ENCODE measurements around the gene ARID3B. TPM values are rescaled to one million over a fixed set of nuclear protein-coding genes. Genes with fewer than 3 reads are reported as not detected.
"Not testable (repeated sequence)": the region's sequence is repeated elsewhere in the genome, so short reads cannot be mapped to it uniquely, and the experiment has no call there.

ARID3B gene
- total RNA-seq, 1 experiment from 2014 or later, result 2.0 TPM

DNA sequence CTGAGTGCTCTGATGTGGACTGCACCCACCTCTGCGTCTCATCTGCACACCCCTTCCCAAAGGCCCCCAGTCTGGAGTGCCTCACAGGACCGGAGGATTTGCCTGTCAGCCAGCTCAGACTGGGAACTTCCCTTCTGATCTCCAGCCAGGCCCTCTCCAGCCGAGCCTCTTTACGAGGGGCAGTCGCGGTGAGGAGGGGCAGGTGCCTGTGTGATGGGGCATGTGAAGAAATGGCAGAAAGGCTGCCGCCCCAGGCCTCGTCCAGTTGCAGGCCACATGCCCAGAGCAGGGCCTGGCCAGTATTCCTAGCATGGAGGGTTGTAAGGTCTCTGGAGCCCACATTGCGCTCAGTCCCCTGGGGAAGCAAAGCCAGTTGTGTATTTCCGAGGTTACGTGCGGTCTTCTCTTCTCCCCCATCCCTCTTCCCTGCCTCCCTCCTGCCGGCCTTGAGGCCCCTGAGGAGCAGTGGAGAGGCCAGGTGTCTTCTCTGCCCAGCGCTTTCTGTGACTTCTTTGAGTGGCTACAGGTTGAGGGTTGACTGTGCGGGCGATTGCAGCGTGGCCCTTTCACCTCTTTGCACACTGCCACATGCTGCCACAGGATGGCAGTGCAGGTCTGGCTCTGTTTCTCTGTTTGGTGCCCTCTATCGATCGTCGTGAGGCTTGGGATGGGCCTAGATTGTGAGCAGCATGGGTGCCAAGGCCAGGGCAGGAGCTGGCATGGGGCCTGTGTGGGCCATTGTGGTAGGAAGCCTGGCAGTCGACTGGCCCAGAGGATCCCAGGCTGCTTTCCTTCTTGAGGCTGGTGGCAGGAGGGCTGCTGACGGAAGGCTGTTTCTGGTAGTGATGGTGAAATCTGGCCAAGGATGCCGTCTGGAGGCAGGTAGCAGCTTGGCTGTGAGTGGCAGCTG, 79.9 kb downstream of the ARID3B start:
- DNase-seq (ENCODE audit: low read depth), result peak; percentile 46

DNA sequence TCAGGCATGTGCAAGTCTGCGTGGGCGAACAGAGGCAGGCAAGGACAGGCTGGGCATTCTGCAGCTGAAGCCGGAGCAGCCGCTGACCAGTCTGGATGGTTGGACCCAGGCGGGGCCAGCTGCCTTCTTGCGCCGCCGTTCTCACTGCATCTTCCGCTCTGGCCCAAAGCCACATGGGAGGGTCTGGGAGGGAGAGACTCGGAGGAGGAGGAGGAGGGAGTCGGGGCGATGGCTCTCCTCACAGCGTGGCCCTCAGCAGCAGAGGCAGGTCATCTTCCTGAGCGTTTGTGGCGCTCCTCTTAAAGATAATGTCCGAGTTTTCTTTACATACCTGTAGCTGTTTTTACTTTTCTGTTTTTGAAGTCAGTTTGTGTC, 80.5 kb downstream of the ARID3B start:
- no peak for DNase-seq (ENCODE audit: low read depth)

DNA sequence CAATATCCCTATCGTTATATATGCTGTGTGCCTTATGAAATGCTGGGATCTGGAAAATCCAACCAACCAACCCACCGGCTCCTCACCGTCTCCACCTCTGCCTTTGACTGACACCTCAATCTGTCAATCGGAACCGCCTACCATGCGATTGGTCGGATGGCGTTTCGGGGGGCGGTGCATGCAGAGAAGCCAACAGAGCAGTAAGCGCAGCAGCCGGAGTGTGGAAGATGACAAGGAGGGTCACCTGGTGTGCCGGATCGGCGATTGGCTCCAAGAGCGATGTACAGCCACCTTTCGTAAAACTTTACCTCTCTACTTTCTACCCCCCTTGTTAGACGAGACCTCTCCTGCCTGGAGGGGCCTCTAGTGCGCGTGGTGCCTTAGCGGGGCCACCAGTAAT, 80.9 kb downstream of the ARID3B start:
- DNase-seq (ENCODE audit: low read depth), result no peak

DNA sequence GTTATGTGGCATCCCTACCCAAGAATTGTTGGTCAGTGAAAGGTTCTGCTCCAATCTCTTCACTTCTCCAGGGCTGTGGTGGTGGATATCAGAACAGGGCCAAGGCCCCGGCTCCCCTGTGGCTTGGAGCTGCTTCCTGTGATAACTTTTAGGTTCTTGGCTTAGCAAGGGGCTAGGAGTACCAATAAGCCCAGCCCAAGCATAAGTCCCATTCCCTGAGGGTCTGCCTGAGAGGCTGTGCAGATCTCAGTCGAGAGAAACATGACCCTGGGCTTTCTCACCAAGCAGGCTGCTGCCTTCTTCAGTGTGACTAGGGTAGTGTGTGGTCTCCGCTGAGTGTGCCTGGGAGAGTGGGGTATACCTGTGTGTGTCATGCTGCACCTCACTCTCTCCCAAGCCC, 81.7 kb downstream of the ARID3B start:
- no peak for DNase-seq (ENCODE audit: low read depth)

DNA sequence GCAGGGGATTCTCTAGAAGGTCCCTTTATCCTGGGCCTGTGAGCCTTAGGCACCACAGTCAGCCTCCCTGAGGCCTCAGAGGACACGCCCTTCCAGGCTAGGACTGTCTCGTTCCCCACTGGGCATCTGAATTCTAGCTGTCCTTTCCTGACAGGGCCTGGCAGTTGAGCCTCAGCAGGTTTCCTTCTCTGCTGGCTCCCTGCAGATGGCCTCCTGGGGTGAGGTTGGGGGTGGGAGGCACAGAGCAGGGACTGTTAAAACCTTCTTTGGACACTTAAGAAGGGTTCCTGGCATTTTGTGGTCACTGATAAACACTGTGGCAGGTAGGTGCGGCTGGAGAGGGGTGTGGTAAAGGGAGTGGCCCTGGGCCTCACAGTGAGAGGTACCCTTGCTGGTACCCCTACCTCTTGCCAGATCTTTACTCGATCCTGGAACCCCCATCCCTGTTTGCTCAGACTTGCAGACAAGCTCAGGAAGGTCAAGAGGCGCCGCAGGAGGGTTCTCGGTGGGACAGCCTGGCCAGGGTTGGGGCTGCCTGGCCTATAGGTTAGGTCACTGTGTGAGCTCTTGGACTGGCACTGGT, 83.1 kb downstream of the ARID3B start:
- no peak for DNase-seq (ENCODE audit: low read depth)

DNA sequence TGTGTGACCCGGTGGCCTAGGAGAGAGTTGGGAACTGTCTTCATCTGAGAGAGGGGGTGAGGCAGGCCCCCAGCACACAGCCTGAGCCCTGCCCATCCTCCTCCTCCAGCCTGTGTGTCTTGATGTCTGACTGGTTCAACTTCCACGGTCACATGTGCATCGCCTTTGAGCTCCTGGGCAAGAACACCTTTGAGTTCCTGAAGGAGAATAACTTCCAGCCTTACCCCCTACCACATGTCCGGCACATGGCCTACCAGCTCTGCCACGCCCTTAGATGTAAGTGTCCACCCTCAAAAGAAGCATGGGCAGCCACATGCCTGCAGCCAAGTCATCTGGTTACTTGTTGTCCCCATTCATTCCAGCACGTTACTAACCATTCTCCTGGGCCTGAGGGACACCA, 84.7 kb downstream of the ARID3B start:
- DNase-seq (ENCODE audit: low read depth), result no peak

DNA sequence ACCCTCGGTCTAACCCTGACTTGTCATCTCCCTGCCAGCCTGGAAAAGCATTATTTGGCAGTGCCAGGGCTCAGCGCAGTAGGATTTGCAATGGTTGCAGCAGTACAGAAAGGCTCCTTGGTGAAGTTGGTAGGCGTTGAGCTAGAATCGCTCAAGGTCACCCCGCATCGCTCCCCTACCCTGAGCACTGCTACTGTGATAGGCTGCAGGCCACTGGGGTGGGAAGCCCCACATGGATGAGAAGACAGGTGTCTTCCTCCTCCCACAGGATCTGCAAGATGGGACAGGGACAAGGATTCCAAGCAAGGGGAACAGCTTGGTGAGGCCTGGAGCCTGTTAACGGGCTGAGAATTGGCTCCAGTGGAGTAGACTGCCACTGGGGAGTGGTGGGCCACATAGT, 85.3 kb downstream of the ARID3B start:
- DNase-seq (ENCODE audit: low read depth), result no peak

DNA sequence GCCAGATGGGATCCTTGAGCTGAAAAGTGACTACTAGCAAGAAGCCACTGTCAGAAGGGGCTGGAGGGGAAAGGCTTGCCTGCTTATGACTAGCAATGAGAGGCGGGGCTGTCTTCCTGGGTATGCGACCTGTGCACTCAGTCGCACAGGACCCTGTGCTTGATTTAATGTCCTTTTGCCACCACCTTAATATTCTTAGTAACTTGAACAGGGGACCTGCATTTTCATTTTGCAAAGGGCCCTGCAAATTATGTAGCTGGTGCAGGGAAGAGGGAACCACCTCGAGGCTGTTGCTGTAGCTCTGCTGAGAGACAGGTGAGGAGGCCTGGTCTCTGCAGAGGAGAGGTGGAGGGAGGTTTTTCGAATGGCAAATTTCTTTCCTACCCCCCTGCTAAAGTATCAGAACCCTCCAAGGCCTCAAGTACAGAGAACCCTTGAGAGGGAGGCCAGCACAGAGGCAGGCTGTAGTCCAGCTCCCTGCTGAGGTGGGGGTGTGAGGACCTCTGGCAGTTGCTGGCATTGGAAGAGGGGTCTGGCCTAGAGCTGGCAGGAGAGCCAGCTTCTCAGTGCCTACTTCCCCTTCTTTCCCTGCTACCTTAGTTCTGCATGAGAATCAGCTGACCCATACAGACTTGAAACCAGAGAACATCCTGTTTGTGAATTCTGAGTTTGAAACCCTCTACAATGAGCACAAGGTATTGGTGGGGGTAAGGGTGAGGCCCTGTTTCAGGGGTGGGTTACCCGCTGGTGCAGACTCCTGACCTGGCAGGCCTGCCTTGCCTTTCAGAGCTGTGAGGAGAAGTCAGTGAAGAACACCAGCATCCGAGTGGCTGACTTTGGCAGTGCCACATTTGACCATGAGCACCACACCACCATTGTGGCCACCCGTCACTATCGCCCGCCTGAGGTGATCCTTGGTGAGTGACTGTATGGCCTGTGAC, 86.0 kb downstream of the ARID3B start:
- no peak for DNase-seq (ENCODE audit: low read depth)

DNA sequence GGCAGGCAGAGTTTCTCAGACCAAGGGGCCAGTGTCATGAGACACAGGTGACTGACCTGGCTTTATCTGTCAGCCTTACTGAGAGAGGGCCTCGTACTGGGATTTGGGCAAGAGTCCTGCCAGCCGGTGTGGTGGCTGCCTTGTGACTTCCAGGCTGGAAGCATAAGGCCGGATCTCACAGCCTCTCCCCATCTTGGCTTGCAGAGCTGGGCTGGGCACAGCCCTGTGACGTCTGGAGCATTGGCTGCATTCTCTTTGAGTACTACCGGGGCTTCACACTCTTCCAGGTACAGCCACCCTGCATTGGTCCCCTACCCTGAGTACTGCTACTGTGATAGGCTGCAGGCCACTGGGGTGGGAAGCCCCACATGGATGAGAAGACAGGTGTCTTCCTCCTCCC, 86.7 kb downstream of the ARID3B start:
- no peak for DNase-seq (ENCODE audit: low read depth)

DNA sequence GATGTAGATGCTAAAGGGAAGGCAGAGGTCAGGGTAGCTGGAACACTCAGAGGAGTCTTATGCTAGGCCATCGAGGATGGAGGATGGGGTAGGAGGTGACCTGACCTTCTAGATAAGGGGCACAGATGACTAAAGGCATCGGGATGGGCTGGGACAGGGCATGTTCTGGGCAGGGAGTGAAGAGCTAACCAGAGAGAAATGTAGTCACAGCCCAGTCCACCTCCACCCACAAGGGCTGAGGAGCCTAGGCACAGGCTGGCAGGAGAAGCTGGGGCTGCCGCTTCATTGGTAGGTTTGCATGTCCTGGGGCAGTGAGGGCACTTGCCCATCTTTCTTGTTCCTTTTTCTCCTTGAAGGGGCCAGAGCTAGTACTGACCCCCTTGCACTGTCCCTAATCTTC, 87.2 kb downstream of the ARID3B start:
- no peak for DNase-seq (ENCODE audit: low read depth)

DNA sequence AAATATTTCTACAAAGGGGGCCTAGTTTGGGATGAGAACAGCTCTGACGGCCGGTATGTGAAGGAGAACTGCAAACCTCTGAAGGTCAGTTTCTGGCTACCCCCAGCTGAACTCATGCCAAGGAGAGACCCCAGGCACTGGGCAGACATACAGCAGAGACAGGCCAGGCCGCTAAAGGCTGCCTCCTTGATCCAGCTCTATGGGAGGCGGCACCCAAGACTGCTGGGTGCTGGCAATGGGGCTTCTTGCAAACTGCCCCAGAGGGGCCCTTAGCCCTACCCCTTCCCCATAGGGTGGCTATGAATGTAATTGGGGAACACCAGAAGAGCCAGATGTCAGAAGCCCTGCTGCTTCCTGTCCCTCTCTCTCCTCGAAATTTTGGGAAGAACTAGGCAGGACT, 87.9 kb downstream of the ARID3B start:
- no peak for DNase-seq (ENCODE audit: low read depth)

DNA sequence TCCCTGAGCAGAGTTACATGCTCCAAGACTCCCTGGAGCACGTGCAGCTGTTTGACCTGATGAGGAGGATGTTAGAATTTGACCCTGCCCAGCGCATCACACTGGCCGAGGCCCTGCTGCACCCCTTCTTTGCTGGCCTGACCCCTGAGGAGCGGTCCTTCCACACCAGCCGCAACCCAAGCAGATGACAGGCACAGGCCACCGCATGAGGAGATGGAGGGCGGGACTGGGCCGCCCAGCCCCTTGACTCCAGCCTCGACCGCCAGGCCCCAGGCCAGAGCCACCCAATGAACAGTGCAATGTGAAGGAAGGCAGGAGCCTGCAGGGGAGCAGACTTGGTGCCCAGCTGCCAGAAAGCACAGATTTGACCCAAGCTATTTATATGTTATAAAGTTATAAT, 88.7 kb downstream of the ARID3B start:
- not testable (repeated sequence) for DNase-seq (ENCODE audit: low read depth)

DNA sequence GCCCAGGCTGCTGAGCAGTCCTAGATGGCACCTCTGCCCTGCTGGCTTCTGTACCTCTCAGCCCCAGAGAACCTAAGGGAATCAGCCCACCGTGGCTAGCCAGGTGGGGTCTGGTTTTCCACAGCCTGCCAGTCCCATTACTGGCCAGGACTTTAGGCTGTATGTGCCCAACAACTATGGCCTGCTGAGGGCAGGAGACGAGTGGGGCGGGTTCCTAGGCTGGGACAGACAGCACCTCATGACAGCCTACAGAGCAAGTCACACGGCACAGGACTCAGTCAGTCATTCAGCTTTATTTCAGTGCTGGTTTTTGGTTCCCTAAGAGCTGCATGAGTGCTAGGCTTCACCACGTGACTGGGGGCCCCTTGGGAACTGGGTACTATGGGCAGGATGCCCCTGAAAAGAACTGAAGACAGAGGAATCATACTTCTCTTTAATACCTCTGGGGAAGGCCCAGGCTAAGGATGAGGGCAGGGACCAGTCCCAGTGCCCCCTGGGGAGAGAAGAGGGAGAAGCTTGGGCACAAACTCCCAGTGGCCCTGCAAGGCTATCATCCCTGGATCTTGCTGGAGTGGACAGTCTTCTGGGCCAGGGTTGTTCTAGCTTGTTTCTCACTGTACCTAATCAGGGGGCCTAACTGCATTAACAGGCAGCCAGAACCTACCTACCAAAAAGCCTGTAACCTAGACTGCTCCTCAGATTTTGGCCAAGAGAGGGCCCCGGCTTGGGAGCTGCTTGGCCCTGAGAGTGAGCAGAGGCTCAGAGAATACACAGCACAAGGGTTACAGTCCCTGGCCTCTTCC, 89.5 kb downstream of the ARID3B start:
- no peak for DNase-seq (ENCODE audit: low read depth)

DNA sequence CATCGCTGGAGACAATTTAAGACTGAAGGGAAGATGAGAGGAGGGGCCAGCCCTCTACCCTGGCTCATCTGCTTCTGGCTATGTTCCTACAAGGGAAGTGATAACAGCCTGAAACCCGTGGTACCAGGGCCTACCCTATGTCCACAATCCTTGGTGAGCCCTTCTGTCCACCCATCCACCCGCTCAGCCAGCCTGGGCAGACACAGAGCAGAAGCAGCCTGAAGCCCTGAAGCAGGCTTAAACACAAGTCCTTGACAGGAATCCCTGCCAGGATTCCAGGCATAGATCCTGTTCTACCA, 90.0 kb downstream of the ARID3B start:
- DNase-seq (ENCODE audit: low read depth), result no peak

DNA sequence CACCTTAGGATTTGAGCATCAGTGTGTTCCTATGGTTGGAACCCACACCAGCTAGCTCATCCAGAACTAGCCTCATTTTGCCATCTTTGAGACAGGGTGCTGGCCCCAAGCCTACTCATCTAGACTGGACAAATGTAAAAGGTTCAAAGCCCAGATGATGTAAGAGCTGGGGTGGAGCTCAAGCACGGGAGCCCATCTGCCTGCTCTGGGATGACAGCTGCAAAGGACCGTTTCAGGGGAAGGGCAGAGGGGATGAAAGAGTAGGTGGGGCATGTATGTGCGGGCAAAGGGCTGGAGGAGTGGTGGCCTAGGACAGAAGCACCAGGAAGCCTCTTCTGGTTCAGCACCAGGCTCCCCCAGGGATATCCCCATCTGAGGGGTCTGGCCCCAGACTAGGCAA, 90.4 kb downstream of the ARID3B start:
- DNase-seq (ENCODE audit: low read depth), result peak; percentile 5

DNA sequence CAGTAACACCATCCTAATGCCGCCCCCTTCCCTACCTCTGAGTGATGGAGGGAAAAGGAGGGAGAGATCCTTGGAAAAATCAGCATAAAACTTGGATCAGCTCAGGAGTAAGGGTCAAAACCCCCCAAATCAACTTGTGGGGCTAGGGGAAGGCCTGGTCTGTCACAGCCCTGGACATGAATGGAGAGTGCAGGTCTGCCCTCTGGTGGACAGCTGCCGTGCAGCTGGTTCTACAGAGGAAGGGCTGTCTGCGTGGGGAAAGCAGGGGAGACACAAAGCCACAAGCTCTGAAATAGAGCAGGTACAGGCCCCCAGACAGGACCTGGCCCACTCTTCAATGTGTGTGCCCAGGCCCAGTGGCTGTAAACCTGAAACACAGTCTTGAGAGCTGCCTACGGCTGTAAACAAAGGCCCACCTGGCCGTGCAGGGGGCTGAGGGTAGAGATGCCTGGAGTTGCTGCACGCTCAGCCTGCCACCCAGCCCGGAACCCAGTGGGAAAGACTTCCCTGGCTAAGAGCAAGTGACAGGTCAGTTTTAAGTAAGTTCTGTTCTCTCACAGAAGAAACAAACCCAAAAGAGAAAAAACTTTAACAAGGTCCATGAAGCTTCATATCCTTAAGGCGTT, 91.0 kb downstream of the ARID3B start:
- DNase-seq (ENCODE audit: low read depth), result peak; percentile 47

DNA sequence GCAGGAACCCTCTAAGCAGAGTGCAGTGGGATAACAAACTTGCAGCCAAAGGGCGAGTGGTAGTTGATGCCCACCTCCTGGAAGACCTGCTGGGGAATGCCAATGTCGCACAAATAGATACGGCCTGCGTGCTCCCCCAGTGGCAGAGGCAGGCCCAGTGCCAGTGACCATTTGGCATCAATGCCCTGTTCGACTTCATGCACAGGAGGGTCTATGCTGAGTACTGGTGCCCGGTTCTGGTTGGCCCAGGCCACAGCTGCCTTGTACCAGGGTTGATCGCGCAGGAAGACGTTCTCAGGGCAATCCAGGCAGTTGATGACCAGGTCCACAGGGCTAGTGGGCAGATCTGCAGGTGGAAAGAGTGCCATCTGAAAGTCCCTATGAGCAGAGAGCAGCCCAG, 91.6 kb downstream of the ARID3B start:
- DNase-seq (ENCODE audit: low read depth), result no peak

DNA sequence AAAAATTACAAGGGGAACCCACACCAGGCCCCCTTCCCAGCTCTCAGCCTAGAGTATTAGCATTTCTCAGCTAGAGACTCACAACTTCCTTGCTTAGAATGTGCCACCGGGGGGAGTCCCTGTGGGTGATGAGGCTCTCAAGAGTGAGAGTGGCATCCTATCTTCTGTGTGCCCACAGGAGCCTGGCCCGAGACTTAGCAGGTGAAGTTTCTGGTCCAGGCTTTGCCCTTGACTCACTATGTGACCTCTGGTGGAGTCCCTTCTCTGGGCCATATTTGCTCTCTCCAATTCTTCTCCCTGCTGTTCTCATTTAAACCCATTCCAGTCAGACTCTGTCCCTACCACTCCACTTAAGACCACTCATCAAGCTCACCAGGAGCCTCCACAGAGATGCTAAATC, 92.8 kb downstream of the ARID3B start:
- no peak for DNase-seq (ENCODE audit: low read depth)

DNA sequence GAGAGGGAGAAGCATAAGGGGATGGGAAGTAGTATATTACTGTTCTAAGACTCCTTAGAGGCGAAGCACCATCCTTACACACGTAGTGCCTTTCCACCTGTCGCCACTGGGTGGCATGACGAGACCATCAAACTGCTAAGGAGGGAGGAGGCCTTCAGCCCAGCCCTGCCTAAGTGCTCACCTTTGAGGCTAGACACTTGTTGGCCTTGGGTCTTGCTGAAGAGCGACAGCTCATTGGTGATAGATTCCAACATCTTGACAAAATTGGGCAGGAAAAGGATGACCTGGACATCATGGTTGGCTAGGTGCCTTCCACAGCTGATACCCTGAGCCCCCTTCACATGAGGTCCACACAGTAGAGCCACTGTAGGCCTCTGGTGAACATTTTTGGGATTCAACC, 94.2 kb downstream of the ARID3B start:
- peak; percentile 61 for DNase-seq (ENCODE audit: low read depth)

DNA sequence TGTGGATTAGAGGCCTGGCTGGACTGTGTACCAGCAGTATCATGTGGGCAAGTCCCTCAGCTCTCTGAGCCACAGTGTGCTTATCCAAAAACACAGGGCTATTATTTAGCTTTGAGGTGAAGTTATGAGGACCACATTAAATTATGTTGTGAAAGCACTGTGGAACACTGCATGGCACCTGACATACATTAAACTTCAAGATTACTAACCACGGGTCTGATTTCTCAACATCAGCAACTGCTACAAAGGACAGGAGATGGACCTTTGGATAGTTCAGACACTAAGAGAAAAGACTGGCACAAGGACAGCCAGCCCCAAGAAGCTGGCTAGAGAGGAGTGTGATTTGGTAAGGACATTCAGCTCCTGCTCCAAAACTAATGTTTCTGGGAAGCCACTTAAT, 96.0 kb downstream of the ARID3B start:
- no peak for DNase-seq (ENCODE audit: low read depth)

DNA sequence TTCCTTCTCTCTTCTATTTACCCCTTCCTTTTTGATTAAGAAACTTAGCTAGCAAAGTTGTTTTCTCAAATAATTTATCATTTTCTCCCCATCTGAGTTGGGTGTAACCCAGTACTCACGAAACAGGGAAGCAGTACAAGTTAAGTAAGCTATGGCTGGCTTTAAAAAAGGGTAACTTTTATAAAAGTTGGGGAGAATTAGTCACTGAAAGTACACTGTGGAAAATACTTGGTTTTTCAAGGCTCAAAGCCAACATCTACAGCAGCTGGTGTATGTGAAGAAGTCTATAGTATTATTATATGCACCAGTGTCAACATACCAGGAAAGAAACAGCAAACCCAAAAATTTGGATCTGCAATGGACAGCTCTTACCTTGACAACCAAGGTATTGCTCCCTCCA, 100.1 kb downstream of the ARID3B start:
- no peak for DNase-seq (ENCODE audit: low read depth)

Data from M059J (cell line).